Spinal cord (tissue), 10 donors: Measurements from ENCODE around the gene DTD1. TPM values are rescaled to one million over a fixed set of nuclear protein-coding genes. Genes with fewer than 3 reads are reported as not detected.
"Not testable (repeated sequence)": the region's sequence is repeated elsewhere in the genome, so short reads cannot be mapped to it uniquely, and the experiment has no call there.

Source experiments
- DNase-seq, 6 donors: peaks; one replicate each; pipeline versions ENCODE4 v3.0.0 to v3.0.0-alpha.2; 2013 to 2015; ENCODE audit warnings: low spot score in 6 of 6, low read depth in 4 of 6
- H3K27ac ChIP-seq: one replicate; pipeline ENCODE4 v1.5.1; 2013; ENCODE audit warnings: low read depth, low read length, control low read depth
- H3K27me3 ChIP-seq: one replicate; pipeline ENCODE4 v1.6.1; 2013; ENCODE audit warnings: low read length; ENCODE audit not compliant: control insufficient read depth, insufficient read depth
- H3K36me3 ChIP-seq: one replicate; pipeline ENCODE4 v1.6.1; 2013; ENCODE audit warnings: low read length; ENCODE audit not compliant: control insufficient read depth, insufficient read depth
- H3K4me1 ChIP-seq: one replicate; pipeline ENCODE4 v1.6.1; 2013; ENCODE audit warnings: low read length; ENCODE audit not compliant: control insufficient read depth, insufficient read depth
- H3K4me3 ChIP-seq: one replicate; pipeline ENCODE4 v1.5.1; 2013; ENCODE audit warnings: low read depth, low read length, control low read depth
- H3K9me3 ChIP-seq: one replicate; pipeline ENCODE4 v1.6.1; 2013; ENCODE audit warnings: low read length; ENCODE audit not compliant: control insufficient read depth, insufficient read depth
- WGBS: methylation state at CpG from one replicate; pipeline ENCODE4 v1.1.5; 2013; ENCODE audit warnings: missing lambda C conversion rate; ENCODE audit not compliant: insufficient coverage; 5-methylcytosine and 5-hydroxymethylcytosine counted together
- polyA plus RNA-seq, 2 donors: library from polyadenylated mRNA; unstranded; fragments of 120-200 nt; gene quantifications; one replicate each; pipeline ENCODE4 v1.2.1, GENCODE V29; 2013; ENCODE audit not compliant: insufficient read length in 2 of 2
- total RNA-seq, 2 donors: library from RNA; depleted of rRNA in 1 of 2; stranded (reverse); fragments of 120-200 nt in 1 of 2; fragments of >200 nt in 1 of 2; gene quantifications; one replicate each; pipeline versions ENCODE4 v1.2.3 to v1.2.4, GENCODE V29; 2013 to 2014
- donor health status: healthy.

DTD1 gene
- total and polyA plus RNA-seq, 4 donors: 54.1 to 88.9 (median 72.2) TPM

DNA sequence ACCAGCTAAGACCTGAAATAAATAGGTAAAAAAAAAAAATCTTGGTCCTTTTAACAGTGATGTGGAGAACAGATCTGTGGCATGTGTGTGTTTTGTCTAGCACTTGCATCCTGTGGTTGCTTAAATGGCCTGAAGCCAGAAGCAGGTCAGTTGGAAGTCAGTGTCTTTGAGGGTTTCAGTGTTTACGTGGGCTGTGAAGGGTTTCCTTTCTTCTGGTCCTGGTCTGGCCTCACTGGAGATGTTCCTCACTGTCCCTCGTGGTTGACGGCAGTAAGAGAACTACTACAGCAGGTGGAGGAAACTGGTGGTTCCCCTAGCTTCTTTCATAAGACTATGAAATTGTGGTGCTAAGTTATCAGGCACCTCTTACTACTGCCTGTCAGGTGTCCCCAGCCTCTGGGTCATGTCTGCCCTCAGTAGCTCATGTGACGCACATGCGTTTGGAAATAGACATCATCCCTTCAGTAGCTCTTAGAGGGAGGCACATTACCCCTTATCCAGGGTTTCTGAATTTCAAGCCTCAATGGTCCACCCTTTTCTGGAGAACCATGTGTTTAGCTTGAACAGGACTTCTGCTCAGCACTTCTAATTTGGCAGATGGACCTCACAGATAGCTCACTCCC lies 166.3 kb downstream of the DTD1 start:
- Histone ChIP-seq H3K4me3 (no peak overlapping the region), H3K9me3 (no peaks in the 10 kb centered on the region), H3K27ac (no peak overlapping the region), H3K4me1 (peaks cover 4% of the 10 kb centered on the region), H3K36me3 (peaks cover 3% of the 10 kb centered on the region), H3K27me3 (no peaks in the 10 kb centered on the region)
- DNase-seq: no peak
- WGBS: 63% methylated on average over 3 of the region's 5 CpGs

DNA sequence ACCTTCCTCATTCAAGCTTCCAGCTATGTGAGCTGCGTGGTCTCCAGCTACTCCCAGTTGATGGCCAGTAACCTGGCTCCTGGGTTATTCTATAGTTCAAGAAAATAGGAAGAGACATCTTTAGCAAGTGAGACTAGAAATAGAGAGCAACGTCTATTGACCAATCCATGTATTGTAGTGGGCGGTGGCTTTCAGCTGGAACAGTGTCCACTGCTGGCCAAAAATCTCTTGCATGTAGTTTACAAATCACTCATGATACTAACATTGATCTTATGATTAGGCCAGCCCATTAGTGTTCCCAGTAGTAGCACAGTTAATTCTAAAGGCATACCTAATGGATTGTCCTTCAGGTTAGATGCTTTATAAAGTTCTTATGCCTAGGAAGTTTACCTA lies 166.8 kb downstream of the DTD1 start:
- Histone ChIP-seq H3K36me3 (no peaks in the 10 kb centered on the region), H3K27ac (no peak overlapping the region), H3K4me1 (no peaks in the 10 kb centered on the region), H3K9me3 (no peaks in the 10 kb centered on the region), H3K27me3 (no peaks in the 10 kb centered on the region), H3K4me3 (no peak overlapping the region)
- no peak for DNase-seq
- WGBS: 100% methylated on average over 1 of the region's 3 CpGs

DNA sequence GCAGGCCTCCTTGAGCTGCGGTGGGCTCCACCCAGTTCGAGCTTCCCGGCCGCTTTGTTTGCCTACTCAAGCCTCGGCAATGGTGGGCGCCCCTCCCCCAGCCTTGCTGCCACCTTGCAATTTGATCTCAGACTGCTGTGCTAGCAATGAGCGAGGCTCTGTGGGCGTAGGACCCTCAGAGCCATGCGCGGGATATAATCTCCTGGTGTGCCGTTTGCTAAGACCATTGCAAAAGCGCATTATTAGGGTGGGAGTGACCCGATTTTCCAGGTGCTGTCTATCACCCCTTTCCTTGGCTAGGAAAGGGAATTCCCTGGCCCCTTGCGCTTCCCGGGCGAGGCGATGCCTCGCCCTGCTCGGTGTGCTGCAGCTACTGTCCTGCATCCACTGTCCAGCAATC lies 173.0 kb downstream of the DTD1 start:
- H3K9me3 ChIP-seq, H3K4me1 ChIP-seq, H3K36me3 ChIP-seq, H3K27ac ChIP-seq, H3K27me3 ChIP-seq, DNase-seq, H3K4me3 ChIP-seq: not testable (repeated sequence)
- 96% methylated on average over 10 of the region's 19 CpGs for WGBS

DNA sequence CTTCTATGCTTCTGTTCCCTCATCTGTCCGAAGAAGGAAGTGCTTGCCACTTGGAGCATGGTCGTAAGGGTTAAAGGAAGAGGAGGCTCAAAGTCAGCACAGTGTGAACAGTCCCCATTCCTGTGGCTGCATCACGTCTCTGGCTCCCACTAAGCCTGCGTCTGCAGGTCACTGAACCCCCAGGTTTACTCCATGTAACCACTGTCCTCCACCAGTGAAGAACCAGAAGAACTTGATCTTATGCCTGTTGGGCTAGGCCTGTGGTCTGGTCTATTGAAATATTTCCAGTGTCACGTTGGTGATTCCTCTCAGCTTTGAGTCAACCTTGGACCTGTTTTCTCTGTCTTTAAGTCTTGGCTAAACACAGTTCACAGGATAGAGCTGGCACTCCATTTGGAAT lies 179.8 kb downstream of the DTD1 start:
- no peak overlapping the region for H3K27ac ChIP-seq
- peaks cover 5% of the 10 kb centered on the region for H3K36me3 ChIP-seq
- H3K4me3 ChIP-seq: no peak overlapping the region
- WGBS: 94% methylated on average over 3 of the region's 5 CpGs
- no peaks in the 10 kb centered on the region for H3K4me1 ChIP-seq
- DNase-seq: no peak
- H3K9me3 ChIP-seq: no peaks in the 10 kb centered on the region
- H3K27me3 ChIP-seq: no peaks in the 10 kb centered on the region

DNA sequence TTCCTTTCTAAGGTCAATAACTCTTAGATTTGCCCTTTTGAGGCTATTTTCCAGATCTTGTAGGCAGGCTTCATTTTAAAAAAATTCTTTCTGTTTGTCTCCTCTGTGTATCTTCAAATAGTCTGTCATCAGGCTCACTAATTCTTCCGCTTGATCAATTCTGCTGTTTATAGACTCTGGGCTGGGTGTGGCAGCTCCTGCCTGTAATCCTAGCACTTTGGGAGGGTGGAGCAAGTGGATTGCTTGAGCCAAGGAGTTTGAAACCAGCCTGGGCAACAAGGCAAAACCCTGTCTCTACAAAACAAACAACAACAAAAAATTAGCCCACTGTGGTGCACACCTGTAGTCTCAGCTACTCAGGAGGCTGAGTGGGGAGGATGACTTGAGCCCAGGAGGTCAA lies 185.7 kb downstream of the DTD1 start:
- H3K4me1 ChIP-seq: no peaks in the 10 kb centered on the region
- H3K4me3 ChIP-seq: no peak overlapping the region
- WGBS: no CpG with 5 or more reads among the region's 1 CpG
- H3K9me3 ChIP-seq: no peaks in the 10 kb centered on the region
- DNase-seq: no peak
- H3K27ac ChIP-seq: no peak overlapping the region
- H3K36me3 ChIP-seq: no peaks in the 10 kb centered on the region
- no peaks in the 10 kb centered on the region for H3K27me3 ChIP-seq

DNA sequence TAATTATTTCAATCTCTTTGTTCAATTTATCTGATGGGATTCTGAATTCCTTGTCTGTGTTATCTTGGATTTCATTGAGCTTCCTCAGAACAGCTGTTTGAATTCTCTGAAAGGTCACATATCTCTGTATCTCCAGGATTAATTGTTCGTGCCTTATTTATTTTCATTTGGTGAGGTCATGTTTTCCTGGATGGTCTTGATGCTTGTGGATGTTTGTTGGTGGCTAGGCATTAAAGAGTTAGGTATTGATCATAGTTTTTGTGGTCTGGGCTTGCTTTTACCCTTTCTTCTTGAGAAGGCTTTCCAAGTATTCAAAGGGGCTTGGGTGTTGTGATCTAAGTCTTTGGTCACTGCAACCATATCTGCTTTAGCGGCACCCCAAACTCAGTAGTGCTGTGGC lies 186.4 kb downstream of the DTD1 start:
- no peak for DNase-seq
- Histone ChIP-seq H3K9me3 (no peaks in the 10 kb centered on the region), H3K27ac (no peak overlapping the region), H3K36me3 (no peaks in the 10 kb centered on the region), H3K4me3 (no peak overlapping the region), H3K4me1 (no peaks in the 10 kb centered on the region), H3K27me3 (no peaks in the 10 kb centered on the region)
- WGBS: no CpG with 5 or more reads among the region's 2 CpGs

DNA sequence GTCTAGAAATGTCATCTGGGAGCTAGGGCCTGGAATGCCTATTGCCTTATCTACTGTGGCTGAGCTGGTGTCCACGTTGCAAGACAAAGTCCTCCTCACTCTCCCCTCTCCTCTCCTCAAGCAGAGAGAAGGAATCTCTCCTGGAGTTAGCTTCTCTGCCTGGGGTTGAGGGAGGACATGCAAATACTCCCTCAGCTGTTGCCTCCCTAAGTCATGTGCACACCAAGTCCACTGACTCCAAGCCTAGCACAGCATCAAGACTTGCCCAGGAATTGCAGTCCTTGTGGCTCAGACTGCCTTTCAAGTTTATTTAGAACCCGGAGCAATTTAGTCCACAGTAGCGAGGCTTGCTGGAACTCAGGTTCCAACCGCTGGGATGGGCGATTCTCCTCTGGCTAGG lies 187.8 kb downstream of the DTD1 start:
- no peaks in the 10 kb centered on the region for H3K36me3 ChIP-seq
- no peaks in the 10 kb centered on the region for H3K27me3 ChIP-seq
- no peak for DNase-seq
- 99% methylated on average over 4 of the region's 5 CpGs for WGBS
- no peaks in the 10 kb centered on the region for H3K4me1 ChIP-seq
- no peak overlapping the region for H3K27ac ChIP-seq
- no peaks in the 10 kb centered on the region for H3K9me3 ChIP-seq
- no peak overlapping the region for H3K4me3 ChIP-seq

DNA sequence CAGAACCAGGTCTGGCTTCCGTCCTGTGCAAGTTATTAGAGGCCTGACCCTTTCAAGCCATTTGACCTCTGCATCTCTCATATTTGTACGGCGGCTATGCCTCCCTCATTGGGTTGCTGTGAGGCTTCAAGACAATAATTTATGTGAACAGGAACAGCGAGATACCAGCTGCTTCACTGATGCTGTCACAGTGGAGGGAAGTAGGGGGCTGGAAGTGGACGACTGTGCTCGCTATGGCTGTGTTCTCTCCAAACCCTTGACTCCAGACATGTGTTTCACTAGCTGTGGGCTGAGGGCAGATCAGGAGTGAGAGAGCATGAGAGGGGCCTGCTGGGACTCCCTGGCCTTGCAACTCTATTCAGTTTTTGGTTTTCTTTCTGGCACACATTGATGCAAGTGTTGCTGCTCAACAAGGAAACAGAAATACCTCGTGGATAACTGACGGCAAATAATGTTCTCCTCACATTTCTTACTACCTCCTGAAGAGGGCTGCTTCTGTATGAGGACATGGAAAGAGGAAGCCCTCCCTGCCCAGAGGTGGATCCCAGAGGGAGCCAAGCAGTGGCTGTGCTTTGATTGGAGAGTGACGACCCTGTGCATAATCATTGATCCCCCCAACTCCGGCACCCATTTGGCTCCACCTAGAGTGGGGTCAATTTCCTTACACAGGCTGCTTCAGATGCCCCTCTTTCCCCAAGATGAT lies 191.0 kb downstream of the DTD1 start:
- Histone ChIP-seq H3K27ac (no peak overlapping the region), H3K27me3 (no peaks in the 10 kb centered on the region), H3K36me3 (no peaks in the 10 kb centered on the region), H3K4me3 (no peak overlapping the region), H3K9me3 (no peaks in the 10 kb centered on the region), H3K4me1 (no peaks in the 10 kb centered on the region)
- no peak for DNase-seq
- WGBS: 72% methylated on average over 7 of the region's 10 CpGs

DNA sequence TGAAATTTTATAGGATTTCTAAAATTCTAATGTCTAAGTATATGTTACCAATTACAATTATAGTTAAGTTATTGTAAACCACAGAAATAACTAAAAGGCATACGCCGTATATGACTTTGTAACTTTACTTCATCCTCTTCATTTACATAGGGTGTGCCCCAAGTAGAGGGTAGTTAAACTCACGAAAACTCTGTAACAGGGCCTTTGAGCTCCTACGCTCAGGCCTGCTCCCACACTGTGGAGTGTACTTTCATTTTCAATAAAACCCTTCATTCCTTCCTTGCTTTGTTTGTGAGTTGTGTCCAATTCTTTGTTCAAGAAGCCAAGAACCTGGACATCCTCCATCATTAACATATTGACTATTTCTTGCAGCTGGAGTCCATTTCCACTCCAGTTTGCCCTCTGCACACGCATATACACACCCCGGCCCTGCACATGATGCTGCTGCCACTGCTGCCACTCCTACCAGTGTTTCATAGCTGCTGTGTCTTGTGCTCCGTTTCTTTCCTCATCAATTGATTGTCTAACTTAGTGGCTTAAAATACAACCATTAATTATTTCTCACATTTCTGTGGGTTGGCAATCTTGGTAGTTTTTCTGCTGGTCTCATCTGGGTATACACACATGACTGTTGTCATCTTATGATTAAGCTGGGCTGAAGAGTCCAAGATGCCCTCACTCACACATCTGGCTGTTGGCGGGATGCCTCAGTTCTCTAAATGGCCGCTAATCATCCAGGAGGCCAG lies 192.7 kb downstream of the DTD1 start:
- no peak overlapping the region for H3K4me3 ChIP-seq
- no peaks in the 10 kb centered on the region for H3K9me3 ChIP-seq
- WGBS: 90% methylated on average over 3 of the region's 9 CpGs

DNA sequence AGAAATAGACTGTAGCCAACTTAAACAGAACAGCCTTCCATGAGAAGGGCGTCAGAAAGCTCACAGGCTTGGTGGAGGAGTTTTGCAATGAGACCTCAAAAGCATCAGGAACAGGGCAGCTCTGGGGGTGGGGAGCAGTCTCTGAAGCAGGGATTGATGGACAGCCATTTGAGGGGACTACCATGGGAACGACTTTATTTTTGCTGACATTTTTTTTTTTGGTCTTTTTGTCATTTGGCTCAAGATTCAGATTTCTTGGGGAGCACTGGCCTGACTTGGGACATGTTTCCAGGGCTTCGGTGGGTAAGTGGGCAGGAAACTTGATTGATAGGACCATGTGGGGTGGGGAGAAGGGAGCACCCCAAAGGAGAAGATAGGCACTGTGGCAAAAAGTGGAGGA lies 193.7 kb downstream of the DTD1 start:
- WGBS: 78% methylated on average over 3 of the region's 3 CpGs
- H3K27me3 ChIP-seq: no peaks in the 10 kb centered on the region
- no peaks in the 10 kb centered on the region for H3K4me1 ChIP-seq
- H3K36me3 ChIP-seq: no peaks in the 10 kb centered on the region
- no peak overlapping the region for H3K27ac ChIP-seq
- H3K9me3 ChIP-seq: no peaks in the 10 kb centered on the region
- no peak overlapping the region for H3K4me3 ChIP-seq
- DNase-seq: no peak

More for the DNA sequence above, 192.7 kb downstream of the DTD1 start:
- no peaks in the 10 kb centered on the region for H3K36me3 ChIP-seq
- no peaks in the 10 kb centered on the region for H3K27me3 ChIP-seq
- no peak overlapping the region for H3K27ac ChIP-seq
- H3K4me1 ChIP-seq: no peaks in the 10 kb centered on the region
- no peak for DNase-seq
